Gastroesophageal sphincter (tissue), 4 donors: ENCODE data around the gene NIPBL. TPM values are rescaled to one million over a fixed set of nuclear protein-coding genes. Genes with fewer than 3 reads are reported as not detected.

Source experiments
- ATAC-seq: fragments of 150-250 bp; one replicate; pipeline ENCODE4 v1.9.1; 2016; ENCODE audit warnings: mild to moderate bottlenecking, moderate library complexity
- H3K27ac ChIP-seq, 4 donors: fragments of 200-600 bp; sonication (generic) in 3 of 4; 1 replicate in 3 of 4; 2 replicates in 1 of 4; pipeline ENCODE4 v1.5.1; 2016 to 2019
- H3K27me3 ChIP-seq: fragments of 200-600 bp; sonication (generic); one replicate; pipeline ENCODE4 v1.5.1; 2019
- H3K36me3 ChIP-seq, 2 donors: fragments of 200-600 bp; sonication (generic); one replicate each; pipeline ENCODE4 v1.5.1; 2019; ENCODE audit warnings: control low read depth in 1 of 2
- H3K4me1 ChIP-seq, 3 donors: fragments of 200-600 bp; sonication (generic); 1 replicate in 2 of 3; 2 replicates in 1 of 3; pipeline ENCODE4 v1.5.1; 2016 to 2019; ENCODE audit warnings: control low read depth in 2 of 3
- H3K4me3 ChIP-seq, 2 donors: fragments of 200-600 bp; sonication (generic); one replicate each; pipeline ENCODE4 v1.5.1; 2019; ENCODE audit warnings: mild to moderate bottlenecking in 1 of 2, moderate library complexity in 1 of 2
- H3K9me3 ChIP-seq, 3 donors: fragments of 200-600 bp; sonication (generic); one replicate each; pipeline ENCODE4 v1.5.1; 2017 to 2019; ENCODE audit warnings: control low read depth in 2 of 3
- CTCF ChIP-seq, 4 experiments: fragments of 200-600 bp in 2 of 4; fragments of 450-650 bp in 2 of 4; sonication (generic) in 1 of 4; IDR thresholded peaks; one replicate each; pipeline ENCODE4 v1.5.1; 2017 to 2019; ENCODE audit warnings: antibody characterized with exemption in 4 of 4, mild to moderate bottlenecking in 2 of 4, moderate library complexity in 2 of 4
- EP300 ChIP-seq: sonication (generic); formaldehyde crosslinking; IDR thresholded peaks from one replicate; pipeline ENCODE4 v1.6.1; 2017; ENCODE audit warnings: antibody characterized with exemption, mild to moderate bottlenecking
- POLR2A ChIP-seq, 2 donors: fragments of 450-650 bp; IDR thresholded peaks; one replicate each; pipeline ENCODE4 v1.6.1; 2017; ENCODE audit warnings: antibody characterized with exemption in 2 of 2, mild to moderate bottlenecking in 2 of 2, moderate library complexity in 1 of 2
- POLR2AphosphoS5 ChIP-seq: sonication (generic); formaldehyde crosslinking; IDR thresholded peaks from one replicate; pipeline ENCODE4 v1.6.1; 2017; ENCODE audit warnings: antibody characterized with exemption
- WGBS, 2 donors: methylation state at CpG; one replicate each; pipeline ENCODE4 v1.1.5; 2018; ENCODE audit warnings: low coverage in 1 of 2; 5-methylcytosine and 5-hydroxymethylcytosine counted together
- total RNA-seq, 4 donors: library from RNA; depleted of rRNA; stranded (reverse); fragments of >200 nt; gene quantifications; one replicate each; pipeline ENCODE4 v1.1.0, GENCODE V29; 2016

Gene NIPBL
- total RNA-seq, 4 donors from 2014 or later, result 44.9 to 59.4 (median 51.7) TPM

GRCh38 chr5:36934740-36935356 is 58.3 kb downstream of the NIPBL start:
- Histone ChIP-seq H3K4me1 (peaks cover 0 to 38% (median 0%) of the 10 kb centered on the region in 3 donors), H3K27ac (no peak overlapping the region), H3K4me3 (no peak overlapping the region), H3K27me3 (no peaks in the 10 kb centered on the region), H3K9me3 (no peaks in the 10 kb centered on the region), H3K36me3 (no peaks in the 10 kb centered on the region)
- ATAC-seq, result no peak
- TF ChIP-seq CTCF (IDR thresholded peaks at IDR 0.05) (no peak), POLR2AphosphoS5 (no peak), POLR2A (IDR thresholded peaks at IDR 0.05) (no peak), EP300 (no peak)
- 90 to 95% methylated on average over 3 of the region's 3 CpGs for WGBS, 2 donors

- peaks cover 0 to 48% (median 0%) of the 10 kb centered on the region in 3 donors for H3K4me1 ChIP-seq
Observed at GRCh38 chr5:36935805-36936204, 59.2 kb downstream of the NIPBL start.

GRCh38 chr5:36936309-36936708 is 59.7 kb downstream of the NIPBL start:
- Histone ChIP-seq H3K9me3 (no peaks in the 10 kb centered on the region), H3K4me3 (no peak overlapping the region), H3K4me1 (peaks cover 0 to 49% (median 0%) of the 10 kb centered on the region in 3 donors), H3K27ac (no peak overlapping the region), H3K27me3 (no peaks in the 10 kb centered on the region), H3K36me3 (no peaks in the 10 kb centered on the region)
- TF ChIP-seq EP300 (no peak), POLR2A (IDR thresholded peaks at IDR 0.05) (no peak), CTCF (IDR thresholded peaks at IDR 0.05) (no peak), POLR2AphosphoS5 (no peak)
- 75 to 85% methylated on average over 3 of the region's 3 CpGs for WGBS, 2 donors
- no peak for ATAC-seq

More at GRCh38 chr5:36935805-36936204, 59.2 kb downstream of the NIPBL start:
- TF ChIP-seq POLR2AphosphoS5 (no peak), CTCF (IDR thresholded peaks at IDR 0.05) (no peak)
- H3K27me3 ChIP-seq, result no peaks in the 10 kb centered on the region
- ATAC-seq, result no peak
- H3K9me3 ChIP-seq, result no peaks in the 10 kb centered on the region
- 100% methylated on average over 1 of the region's 1 CpG for WGBS, 2 donors
- H3K27ac ChIP-seq, result no peak overlapping the region
- H3K36me3 ChIP-seq, result no peaks in the 10 kb centered on the region
- no peak overlapping the region for H3K4me3 ChIP-seq

- no peak for TF ChIP-seq CTCF (IDR thresholded peaks at IDR 0.05)
- no peak for TF ChIP-seq POLR2AphosphoS5
- no peak for TF ChIP-seq EP300
- TF ChIP-seq POLR2A (IDR thresholded peaks at IDR 0.05), result no peak
- Histone ChIP-seq H3K9me3 (no peaks in the 10 kb centered on the region), H3K4me3 (no peak overlapping the region), H3K4me1 (peaks cover 0 to 44% (median 0%) of the 10 kb centered on the region in 3 donors), H3K36me3 (no peaks in the 10 kb centered on the region), H3K27ac (no peak overlapping the region), H3K27me3 (no peaks in the 10 kb centered on the region)
- 79 to 92% methylated on average over 4 to 5 of the region's 5 CpGs for WGBS, 2 donors
- ATAC-seq, result no peak
Observed at GRCh38 chr5:36938129-36938528, 61.6 kb downstream of the NIPBL start.
